Panc1 (cell line): ENCODE data around the gene ESRRA.

Experiments used
- POLR2AphosphoS5 ChIP-seq: IDR thresholded peaks from 2 replicates; pipeline ENCODE4 v1.6.1; 2012; ENCODE audit warnings: mild to moderate bottlenecking, low read depth, low read length, moderate library complexity
- SIN3A ChIP-seq: IDR thresholded peaks from 2 replicates; pipeline ENCODE4 v1.6.1; 2012; ENCODE audit warnings: low read depth, mild to moderate bottlenecking, low read length, moderate library complexity, borderline replicate concordance; ENCODE audit not compliant: insufficient read depth
- TF ChIP-seq, protein P1 (sequence below): fragments of 450-650 bp; IDR thresholded peaks from 2 replicates; pipeline ENCODE4 v1.5.1; 2017; ENCODE audit warnings: mild to moderate bottlenecking

DNA sequence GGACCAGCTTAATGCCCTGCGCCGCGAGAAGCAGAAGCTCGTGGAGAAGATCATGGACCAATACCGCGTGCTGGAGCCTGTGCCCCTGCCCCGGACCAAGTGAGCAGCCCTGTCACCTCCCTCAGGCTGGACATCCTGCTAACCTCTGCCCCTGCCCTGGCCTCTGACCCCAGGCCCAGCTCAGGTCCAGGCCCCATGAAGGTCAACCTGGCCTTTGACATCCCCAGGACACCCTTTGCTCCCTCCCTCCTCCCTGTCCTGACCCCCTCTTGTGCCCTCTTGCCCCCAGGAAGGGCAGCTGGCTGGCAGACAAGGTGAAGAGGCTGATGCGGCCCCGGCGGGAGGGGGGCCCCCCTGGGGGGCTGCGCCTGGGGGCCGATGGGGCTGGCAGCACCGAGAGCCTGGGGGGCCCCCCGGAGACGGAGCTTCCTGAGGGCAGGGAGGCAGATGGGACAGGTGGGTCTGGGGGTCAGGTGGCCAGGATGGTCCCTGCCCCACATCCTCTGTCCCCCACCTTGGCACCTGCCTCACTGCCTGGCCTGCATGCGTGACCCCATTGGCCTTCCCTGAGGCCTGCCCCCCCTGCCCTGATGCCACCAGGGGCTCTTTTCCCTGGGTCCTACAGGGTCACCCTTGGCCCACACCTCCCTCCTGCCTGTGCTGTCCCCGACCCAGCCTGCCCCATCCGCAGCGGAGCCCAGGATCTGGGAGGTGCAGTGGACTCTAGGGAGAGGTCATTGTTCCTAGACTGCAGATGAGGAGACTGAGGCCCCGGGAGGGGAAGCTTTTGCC lies 48.6 kb downstream of the ESRRA start:
- TF ChIP-seq, protein P1, sequence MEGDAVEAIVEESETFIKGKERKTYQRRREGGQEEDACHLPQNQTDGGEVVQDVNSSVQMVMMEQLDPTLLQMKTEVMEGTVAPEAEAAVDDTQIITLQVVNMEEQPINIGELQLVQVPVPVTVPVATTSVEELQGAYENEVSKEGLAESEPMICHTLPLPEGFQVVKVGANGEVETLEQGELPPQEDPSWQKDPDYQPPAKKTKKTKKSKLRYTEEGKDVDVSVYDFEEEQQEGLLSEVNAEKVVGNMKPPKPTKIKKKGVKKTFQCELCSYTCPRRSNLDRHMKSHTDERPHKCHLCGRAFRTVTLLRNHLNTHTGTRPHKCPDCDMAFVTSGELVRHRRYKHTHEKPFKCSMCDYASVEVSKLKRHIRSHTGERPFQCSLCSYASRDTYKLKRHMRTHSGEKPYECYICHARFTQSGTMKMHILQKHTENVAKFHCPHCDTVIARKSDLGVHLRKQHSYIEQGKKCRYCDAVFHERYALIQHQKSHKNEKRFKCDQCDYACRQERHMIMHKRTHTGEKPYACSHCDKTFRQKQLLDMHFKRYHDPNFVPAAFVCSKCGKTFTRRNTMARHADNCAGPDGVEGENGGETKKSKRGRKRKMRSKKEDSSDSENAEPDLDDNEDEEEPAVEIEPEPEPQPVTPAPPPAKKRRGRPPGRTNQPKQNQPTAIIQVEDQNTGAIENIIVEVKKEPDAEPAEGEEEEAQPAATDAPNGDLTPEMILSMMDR, result no peak
- TF ChIP-seq SIN3A, result no peak
- no peak for TF ChIP-seq POLR2AphosphoS5
